Endothelial cell of umbilical vein (primary cell): ENCODE measurements around the gene KRT3. TPM values are rescaled to one million over a fixed set of nuclear protein-coding genes. Genes with fewer than 3 reads are reported as not detected.

ENCODE experiments used
- BruUV-seq: library from RNA; stranded (reverse); fragments of 400-500 nt; replicated peaks from 2 replicates; lab custom pipeline; 2021; lab: Mats Ljungman, UMichigan
- CTCF ChIA-PET: fragments of 300-600, 350-600 bp; sonication (Branson Sonifier 250); formaldehyde crosslinking; loops from one replicate; lab custom pipeline; 2021; ENCODE audit warnings: antibody characterized with exemption, inconsistent platforms; lab: Charles Lee
- POLR2A ChIA-PET: fragments of 300-600, 350-600 bp; sonication (Branson Sonifier 250); formaldehyde crosslinking; loops from one replicate; lab custom pipeline; 2021; ENCODE audit warnings: antibody characterized with exemption, inconsistent platforms; lab: Charles Lee
- DNase-seq: peaks from one replicate; pipeline ENCODE4 v3.0.0-alpha.2; 2011; ENCODE audit warnings: low read depth, low spot score
- FAIRE-seq: peaks from 2 replicates; lab custom pipeline; 2011; peaks lifted over from hg19 to GRCh38; lab: Jason Lieb, UNC
- H2AFZ ChIP-seq: 2 replicates; pipeline ENCODE4 v1.6.0; 2012; ENCODE audit warnings: low read depth, low read length, control low read depth, inconsistent platforms
- H3K27ac ChIP-seq: 2 replicates; pipeline ENCODE4 v1.5.1; 2011; ENCODE audit warnings: low read depth, mild to moderate bottlenecking, control low read depth, low read length, moderate library complexity; ENCODE audit not compliant: insufficient read depth
- H3K27me3 ChIP-seq, 2 experiments: 2 replicates each; pipeline versions ENCODE4 v1.6.0 to v1.6.1; 2011; ENCODE audit warnings: low read length in 2 of 2, mixed read lengths in 1 of 2; ENCODE audit not compliant: control insufficient read depth in 2 of 2, insufficient read depth in 2 of 2
- H3K36me3 ChIP-seq, 2 experiments: 2 replicates in 1 of 2; 3 replicates in 1 of 2; pipeline ENCODE4 v1.5.1; 2011; ENCODE audit warnings: low read length in 2 of 2, mild to moderate bottlenecking in 1 of 2, moderate library complexity in 1 of 2; ENCODE audit not compliant: control insufficient read depth in 2 of 2, insufficient read depth in 2 of 2; ENCODE audit errors: extremely low read depth in 1 of 2
- H3K4me1 ChIP-seq: 3 replicates; pipeline ENCODE4 v1.5.1; 2011; ENCODE audit warnings: mild to moderate bottlenecking, low read length; ENCODE audit not compliant: control insufficient read depth, insufficient read depth; ENCODE audit errors: extremely low read depth
- H3K4me2 ChIP-seq: 2 replicates; pipeline ENCODE4 v1.6.1; 2011; ENCODE audit warnings: low read length, control low read depth, mixed read lengths; ENCODE audit not compliant: insufficient read depth
- H3K4me3 ChIP-seq, 3 experiments: fragments of 200-600 bp in 1 of 3; sonication (generic), shearing (Covaris generic) in 1 of 3; replicated peaks in 1 of 3; 2 replicates each; pipeline ENCODE4 v1.5.1; 2011 to 2016; ENCODE audit warnings: control low read depth in 3 of 3, low read length in 3 of 3, mild to moderate bottlenecking in 2 of 3, inconsistent platforms in 1 of 3, low read depth in 1 of 3, moderate library complexity in 1 of 3; ENCODE audit not compliant: insufficient read depth in 1 of 3
- H3K79me2 ChIP-seq: 2 replicates; pipeline ENCODE4 v1.6.0; 2012; ENCODE audit warnings: low read length, inconsistent platforms; ENCODE audit not compliant: control insufficient read depth, insufficient read depth
- H3K9ac ChIP-seq: replicated peaks from 2 replicates; pipeline ENCODE3; 2011; ENCODE audit warnings: low read length, control low read depth; ENCODE audit not compliant: insufficient read depth; ENCODE audit errors: extremely low read depth
- H3K9me1 ChIP-seq: replicated peaks from 3 replicates; pipeline ENCODE4 v1.6.0; 2011; ENCODE audit warnings: mild to moderate bottlenecking, low read length; ENCODE audit not compliant: control insufficient read depth, insufficient read depth; ENCODE audit errors: extremely low read depth
- H3K9me3 ChIP-seq: replicated peaks from 2 replicates; pipeline ENCODE4 v1.5.1; 2012; ENCODE audit warnings: low read length, inconsistent platforms; ENCODE audit not compliant: control insufficient read depth, insufficient read depth
- H4K20me1 ChIP-seq: replicated peaks from 2 replicates; pipeline ENCODE3; 2011; ENCODE audit warnings: mild to moderate bottlenecking, low read length; ENCODE audit not compliant: control insufficient read depth, insufficient read depth; ENCODE audit errors: extremely low read depth
- EZH2 ChIP-seq: IDR thresholded peaks from 2 replicates; pipeline ENCODE4 v1.6.1; 2012; ENCODE audit warnings: borderline replicate concordance, low read depth, mild to moderate bottlenecking, moderate library complexity, low read length, inconsistent platforms; ENCODE audit not compliant: severe bottlenecking
- GATA2 ChIP-seq: IDR thresholded peaks from 2 replicates; pipeline ENCODE4 v1.7.0; 2011; ENCODE audit warnings: low read depth, mild to moderate bottlenecking, moderate library complexity, mixed read lengths, low read length; ENCODE audit not compliant: insufficient read length, insufficient read depth
- MAX ChIP-seq: IDR thresholded peaks from 2 replicates; pipeline ENCODE4 v1.6.1; 2011; ENCODE audit not compliant: insufficient read depth, insufficient read length
- MYC ChIP-seq: IDR thresholded peaks from one replicate; pipeline ENCODE4 v1.6.1; 2011; ENCODE audit warnings: mild to moderate bottlenecking, low read depth, low read length
- POLR2AphosphoS5 ChIP-seq: IDR thresholded peaks from 2 replicates; pipeline ENCODE4 v1.6.1; 2012; ENCODE audit warnings: low read depth, mild to moderate bottlenecking, control low read depth, low read length, moderate library complexity; ENCODE audit not compliant: insufficient read depth
- dilution Hi-C: fragments of 300-500 bp; cut with MboI; formaldehyde crosslinking; loops from one replicate; pipeline ENCODE4 v1.15.0; 2019; ENCODE audit warnings: low sequenced_read_pairs; ENCODE audit not compliant: extremely low pct_ligation_motif_present
- intact Hi-C: fragments of 100-400 bp; cut with micrococcal nuclease; formaldehyde crosslinking; loops from one replicate; pipeline ENCODE4 v1.10.0; 2022
- polyA plus RNA-seq, 4 experiments: library from polyadenylated mRNA; depleted of rRNA in 3 of 4; stranded (reverse) in 3 of 4; unstranded in 1 of 4; fragments of >200 nt; gene quantifications; 2 replicates each; pipeline versions ENCODE4 v1.2.1 to v1.2.3, GENCODE V29; 2011 to 2012; ENCODE audit warnings: missing spikeins in 1 of 4
- total RNA-seq: library from RNA; stranded (reverse); gene quantifications from 2 replicates; pipeline ENCODE4 v1.2.3, GENCODE V29; 2021

Gene KRT3
- total and polyA plus RNA-seq, 2 donors (not counting 3 experiments of a cell fraction or from before 2014, with no cell fraction given): not detected

DNA sequence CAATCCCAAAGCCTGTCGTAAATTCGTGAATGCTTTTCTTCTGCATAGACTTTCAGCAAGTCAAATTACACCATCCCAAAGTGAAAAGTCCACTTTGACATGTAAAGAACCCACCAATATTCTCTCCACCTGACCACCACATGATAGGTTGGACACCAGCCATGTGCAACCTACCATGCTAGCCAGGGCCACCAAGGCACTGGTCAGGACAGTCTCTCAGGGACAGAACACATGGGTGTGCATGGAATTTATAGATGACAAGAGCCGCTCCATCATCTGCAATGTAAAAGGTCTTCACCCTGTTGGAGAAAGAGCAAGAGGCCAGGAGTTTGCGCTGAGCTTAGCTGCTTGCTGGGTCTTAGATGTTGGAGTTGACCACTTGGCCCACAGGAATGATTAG lies 13.4 kb downstream of the KRT3 start:
- intact Hi-C loops: no loop called here
- FAIRE-seq (no peak), DNase-seq (no peak)
- H3K27ac ChIP-seq: no peak overlapping the region
- no peaks in the 10 kb centered on the region for H4K20me1 ChIP-seq
- no peak overlapping the region for H3K4me3 ChIP-seq
- no peaks in the 10 kb centered on the region for H3K79me2 ChIP-seq
- ChIA-PET POLR2A (interaction anchor here (0.7 kb wide), 1 partner anchor 199 kb away, joined by 9 read pairs; no protein-coding TSS in a partner anchor), CTCF (no interaction called here)
- H2AFZ ChIP-seq: no peak overlapping the region
- no peak for TF ChIP-seq MAX
- no peak for TF ChIP-seq GATA2
- TF ChIP-seq EZH2: no peak
- TF ChIP-seq MYC: no peak
- no peaks in the 10 kb centered on the region for H3K9me3 ChIP-seq
- no peaks in the 10 kb centered on the region for H3K9me1 ChIP-seq
- no peak overlapping the region for H3K4me2 ChIP-seq
- H3K27me3 ChIP-seq: peaks cover 4 to 8% of the 10 kb centered on the region in 2 experiments
- H3K4me1 ChIP-seq: no peaks in the 10 kb centered on the region
- BruUV-seq: no TSS peak
- dilution Hi-C loops: no loop called here
- no peak overlapping the region for H3K9ac ChIP-seq
- no peaks in the 10 kb centered on the region for H3K36me3 ChIP-seq

DNA sequence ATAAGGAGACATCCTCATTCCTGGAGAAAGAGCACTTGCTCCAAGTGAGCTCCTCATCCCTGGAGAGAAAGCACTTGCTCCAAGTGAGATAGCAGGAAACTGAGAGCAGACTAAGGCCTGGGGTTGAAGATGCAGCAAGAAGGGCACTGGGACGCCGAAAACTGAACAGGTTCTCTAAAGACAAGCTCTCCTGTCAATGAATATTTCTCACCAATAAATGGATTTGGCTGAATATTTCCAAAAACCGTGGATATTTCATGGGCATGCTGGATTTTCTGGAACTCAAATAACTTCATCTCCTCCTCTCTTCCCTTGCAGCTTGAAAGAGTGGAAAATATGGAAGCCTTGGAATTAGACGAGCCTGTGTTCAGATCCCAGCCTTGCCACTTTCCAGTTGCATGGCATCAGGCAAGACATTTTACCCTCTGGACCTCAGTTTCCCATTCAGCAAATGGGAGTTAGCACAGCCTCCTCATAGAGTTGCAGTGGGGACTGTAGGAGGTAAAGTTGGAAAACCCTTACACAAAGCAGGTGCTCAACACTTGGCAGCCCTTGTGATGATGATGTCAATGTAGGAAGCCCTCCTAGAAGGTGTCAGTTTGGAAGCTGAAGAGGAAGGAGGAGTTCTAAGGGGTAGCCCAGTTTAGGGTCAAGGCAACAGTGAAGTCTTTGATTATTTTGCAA lies 14.4 kb downstream of the KRT3 start:
- intact Hi-C loops: no loop called here
- POLR2A ChIA-PET: no interaction called here
- no TSS peak for BruUV-seq

More for the DNA sequence above, 14.4 kb downstream of the KRT3 start:
- Histone ChIP-seq H3K79me2 (no peaks in the 10 kb centered on the region), H3K4me3 (no peak overlapping the region), H4K20me1 (no peaks in the 10 kb centered on the region), H3K9me1 (no peaks in the 10 kb centered on the region), H3K27ac (no peak overlapping the region), H3K36me3 (no peaks in the 10 kb centered on the region), H3K9ac (no peak overlapping the region), H3K4me1 (no peaks in the 10 kb centered on the region), H2AFZ (no peak overlapping the region), H3K9me3 (no peaks in the 10 kb centered on the region), H3K4me2 (no peak overlapping the region), H3K27me3 (peaks cover 6 to 8% of the 10 kb centered on the region in 2 experiments)
- CTCF ChIA-PET: no interaction called here
- no peak for TF ChIP-seq POLR2AphosphoS5
- DNase-seq: no peak
- dilution Hi-C loops: no loop called here
- no peak for FAIRE-seq
